Mesothelial cell of epicardium (in vitro differentiated cells): Measurements from ENCODE around the gene PPM1F. TPM values are rescaled to one million over a fixed set of nuclear protein-coding genes. Genes with fewer than 3 reads are reported as not detected.

Experiments used
- DNase-seq, 2 experiments: peaks; one replicate each; pipeline ENCODE4 v3.0.0; 2021; ENCODE audit warnings: low spot score in 2 of 2; ENCODE audit not compliant: unreplicated experiment in 2 of 2
- H3K27ac Mint-ChIP-seq: 2 replicates; pipeline ENCODE4 v1.8.0; 2021; ENCODE audit warnings: mixed read lengths
- H3K27me3 Mint-ChIP-seq: 2 replicates; pipeline ENCODE4 v1.8.0; 2021; ENCODE audit warnings: low read depth, mixed read lengths
- H3K36me3 Mint-ChIP-seq: 2 replicates; pipeline ENCODE4 v1.8.0; 2021; ENCODE audit warnings: mixed read lengths
- H3K4me1 Mint-ChIP-seq: 2 replicates; pipeline ENCODE4 v1.8.0; 2021; ENCODE audit warnings: mixed read lengths
- H3K4me3 Mint-ChIP-seq: 2 replicates; pipeline ENCODE4 v1.8.0; 2021; ENCODE audit warnings: mild to moderate bottlenecking, moderate library complexity, mixed read lengths
- H3K9me3 Mint-ChIP-seq: 2 replicates; pipeline ENCODE4 v1.8.0; 2021; ENCODE audit warnings: mixed read lengths
- total RNA-seq: library from RNA; stranded (reverse); gene quantifications from 3 replicates; pipeline ENCODE4 v1.2.1, GENCODE V29; 2021
- TF ChIP-seq, protein P1 (sequence below): fragments of 200-600 bp; sonication (generic); IDR thresholded peaks from one replicate; pipeline ENCODE4 v1.5.0; 2021; ENCODE audit warnings: antibody characterized with exemption; ENCODE audit not compliant: unreplicated experiment

PPM1F gene
- total RNA-seq, 1 donor from 2014 or later: 34.6 TPM

DNA sequence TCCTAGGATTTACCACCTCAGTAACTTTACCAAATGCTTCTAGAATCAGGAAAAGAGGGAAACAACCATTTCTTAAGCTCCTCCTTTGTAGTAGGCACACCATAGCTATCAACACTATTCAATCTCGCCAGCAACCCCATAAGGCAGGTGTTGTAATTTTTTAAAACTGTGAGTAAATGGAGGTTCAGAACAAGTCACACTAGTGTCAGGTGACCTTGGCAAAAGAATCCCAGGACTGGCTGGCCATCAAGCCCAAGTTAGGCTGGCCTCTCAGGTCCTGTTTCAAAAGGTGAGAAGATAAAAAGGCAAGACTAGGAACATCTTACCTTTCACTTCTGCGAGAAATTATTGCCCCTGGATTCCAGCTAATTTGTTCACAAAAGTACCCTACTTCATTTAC lies 29.2 kb upstream of the PPM1F start:
- H3K4me1 Mint-ChIP-seq: peaks cover 17% of the 10 kb centered on the region
- H3K9me3 Mint-ChIP-seq: no peaks in the 10 kb centered on the region
- no peaks in the 10 kb centered on the region for H3K27me3 Mint-ChIP-seq
- peak overlapping the region; percentile 82 for H3K27ac Mint-ChIP-seq
- TF ChIP-seq, protein P1, sequence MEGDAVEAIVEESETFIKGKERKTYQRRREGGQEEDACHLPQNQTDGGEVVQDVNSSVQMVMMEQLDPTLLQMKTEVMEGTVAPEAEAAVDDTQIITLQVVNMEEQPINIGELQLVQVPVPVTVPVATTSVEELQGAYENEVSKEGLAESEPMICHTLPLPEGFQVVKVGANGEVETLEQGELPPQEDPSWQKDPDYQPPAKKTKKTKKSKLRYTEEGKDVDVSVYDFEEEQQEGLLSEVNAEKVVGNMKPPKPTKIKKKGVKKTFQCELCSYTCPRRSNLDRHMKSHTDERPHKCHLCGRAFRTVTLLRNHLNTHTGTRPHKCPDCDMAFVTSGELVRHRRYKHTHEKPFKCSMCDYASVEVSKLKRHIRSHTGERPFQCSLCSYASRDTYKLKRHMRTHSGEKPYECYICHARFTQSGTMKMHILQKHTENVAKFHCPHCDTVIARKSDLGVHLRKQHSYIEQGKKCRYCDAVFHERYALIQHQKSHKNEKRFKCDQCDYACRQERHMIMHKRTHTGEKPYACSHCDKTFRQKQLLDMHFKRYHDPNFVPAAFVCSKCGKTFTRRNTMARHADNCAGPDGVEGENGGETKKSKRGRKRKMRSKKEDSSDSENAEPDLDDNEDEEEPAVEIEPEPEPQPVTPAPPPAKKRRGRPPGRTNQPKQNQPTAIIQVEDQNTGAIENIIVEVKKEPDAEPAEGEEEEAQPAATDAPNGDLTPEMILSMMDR: no peak
- peaks cover 3% of the 10 kb centered on the region for H3K36me3 Mint-ChIP-seq
- peak overlapping the region; percentile 90 for H3K4me3 Mint-ChIP-seq
- DNase-seq: no peak

DNA sequence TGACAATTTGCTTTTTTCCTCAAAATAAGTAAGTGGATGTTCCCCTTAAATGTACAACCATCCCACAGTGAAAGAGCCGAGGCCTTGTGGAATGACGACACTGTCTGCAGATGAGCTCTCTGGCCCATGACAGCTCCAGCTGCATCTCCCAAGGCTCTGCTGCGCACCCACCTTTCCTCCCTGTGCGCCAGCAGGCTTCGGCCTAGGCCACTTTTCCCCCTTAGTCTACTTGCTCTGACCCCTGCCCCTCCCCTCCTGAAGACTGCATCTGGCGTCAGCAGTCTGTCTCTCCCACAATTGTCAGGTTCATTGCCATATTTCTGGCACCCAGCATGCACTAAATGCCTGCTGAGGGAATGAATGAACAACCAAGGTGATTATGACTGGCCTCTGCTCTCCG lies 27.9 kb upstream of the PPM1F start:
- H3K4me1 Mint-ChIP-seq: peaks cover 17% of the 10 kb centered on the region
- H3K36me3 Mint-ChIP-seq: peaks cover 3% of the 10 kb centered on the region
- no peak overlapping the region for H3K27ac Mint-ChIP-seq
- H3K9me3 Mint-ChIP-seq: no peaks in the 10 kb centered on the region
- no peak overlapping the region for H3K4me3 Mint-ChIP-seq
- no peak for DNase-seq
- TF ChIP-seq, protein P1: no peak
- no peaks in the 10 kb centered on the region for H3K27me3 Mint-ChIP-seq

DNA sequence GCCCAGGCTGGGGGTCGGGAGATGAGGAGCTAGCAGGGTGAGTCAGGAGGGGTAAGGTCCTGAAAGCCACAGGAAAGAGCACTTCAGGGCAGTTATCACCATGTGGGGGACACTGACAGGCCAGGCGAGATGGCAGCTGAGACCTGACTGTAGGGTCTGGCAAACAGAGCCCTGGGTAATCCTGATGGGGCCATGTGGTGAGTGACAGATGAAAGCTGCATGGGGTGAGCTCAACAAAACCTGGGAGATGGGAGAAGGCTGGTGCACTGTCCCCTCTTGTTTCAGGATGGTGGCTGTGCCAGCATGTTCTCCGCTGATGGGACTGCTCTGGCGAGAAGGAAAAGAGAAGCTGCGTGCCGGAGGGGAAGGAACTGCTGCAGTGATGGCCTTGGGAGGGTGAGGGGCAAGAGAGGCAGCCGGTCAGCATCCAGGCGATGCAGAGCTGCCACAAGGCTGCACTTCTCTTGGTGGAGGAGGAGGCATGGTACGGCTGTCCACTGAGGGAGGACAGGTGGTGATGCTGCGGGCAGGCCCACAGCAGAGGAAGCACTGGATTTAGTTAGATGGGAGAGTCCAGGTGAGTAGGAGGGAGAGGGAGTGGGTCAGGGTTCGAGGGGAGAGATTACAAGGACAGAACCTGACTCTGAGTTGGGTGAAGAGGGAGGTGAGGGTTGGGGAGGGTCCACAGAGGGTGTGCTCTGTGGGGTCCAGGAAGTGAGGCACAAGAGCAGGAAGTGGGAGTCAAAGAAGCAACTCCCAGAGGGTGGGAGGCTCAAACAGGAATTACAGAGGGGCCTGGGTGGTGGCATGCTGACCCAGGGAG lies 26.1 kb upstream of the PPM1F start:
- Mint-ChIP-seq H3K4me3 (no peak overlapping the region), H3K27ac (no peak overlapping the region), H3K4me1 (peaks cover 17% of the 10 kb centered on the region), H3K27me3 (no peaks in the 10 kb centered on the region), H3K9me3 (no peaks in the 10 kb centered on the region), H3K36me3 (peaks cover 6% of the 10 kb centered on the region)
- TF ChIP-seq, protein P1: no peak
- DNase-seq: no peak

GRCh38 chr22:21977814-21978213 lies 25.2 kb upstream of the PPM1F start:
- Mint-ChIP-seq H3K27me3 (no peaks in the 10 kb centered on the region), H3K4me1 (peaks cover 17% of the 10 kb centered on the region), H3K9me3 (no peaks in the 10 kb centered on the region), H3K4me3 (no peak overlapping the region), H3K36me3 (peaks cover 6% of the 10 kb centered on the region), H3K27ac (no peak overlapping the region)
- DNase-seq: no peak
- TF ChIP-seq, protein P1: no peak

GRCh38 chr22:21975854-21976345 lies 23.3 kb upstream of the PPM1F start:
- no peak for DNase-seq
- H3K9me3 Mint-ChIP-seq: no peaks in the 10 kb centered on the region
- no peak overlapping the region for H3K4me3 Mint-ChIP-seq
- peaks cover 14% of the 10 kb centered on the region for H3K36me3 Mint-ChIP-seq
- H3K27ac Mint-ChIP-seq: no peak overlapping the region
- TF ChIP-seq, protein P1: no peak
- no peaks in the 10 kb centered on the region for H3K27me3 Mint-ChIP-seq
- H3K4me1 Mint-ChIP-seq: peaks cover 3% of the 10 kb centered on the region
